Sigmoid colon (tissue), 4 donors: ENCODE data around the gene RIC1.

Experiments used
- EP300 ChIP-seq, 4 donors: sonication (generic); formaldehyde crosslinking; IDR thresholded peaks; one replicate each; pipeline ENCODE4 v1.6.1; 2017; ENCODE audit warnings: antibody characterized with exemption in 4 of 4
- POLR2A ChIP-seq, 2 donors: fragments of 450-650 bp; IDR thresholded peaks; one replicate each; pipeline ENCODE4 v1.6.1; 2016; ENCODE audit warnings: antibody characterized with exemption in 2 of 2, mild to moderate bottlenecking in 2 of 2, moderate library complexity in 2 of 2

- TF ChIP-seq EP300 (IDR thresholded peaks at IDR 0.05): no peak
- no peak for TF ChIP-seq POLR2A (IDR thresholded peaks at IDR 0.05)
These were observed 184.9 kb downstream of the RIC1 start for GRCh38 chr9:5813824-5814223.
